ENCODE data around the gene BCHE.

Gene BCHE

DNA sequence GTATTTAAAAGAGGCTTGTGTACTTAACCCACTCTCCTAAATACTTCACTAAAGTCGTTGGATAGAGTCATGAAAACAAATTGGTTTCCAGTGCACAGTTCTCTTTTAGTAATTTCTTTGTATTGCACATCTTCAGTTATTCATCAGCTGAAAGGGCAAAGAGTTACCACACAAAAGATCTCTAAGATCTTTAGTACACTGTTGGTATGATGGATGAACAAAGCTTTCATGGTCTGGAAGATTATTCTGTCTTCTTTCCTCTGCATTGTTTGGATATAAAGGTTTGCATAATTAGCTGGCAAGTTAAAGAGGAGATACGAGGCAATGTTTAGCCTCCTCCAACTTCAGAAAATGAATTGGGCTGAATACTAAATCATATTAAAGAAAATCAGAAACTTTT lies 40.5 kb downstream of the BCHE start:
- no peak for DNase-seq (ENCODE audit: low spot score)
- in situ Hi-C loops (cut with MboI; ENCODE audit: low pct_unique_long_range_greater_than_20kb, low sequenced_read_pairs, unreplicated experiment) = no loop called here
- TF ChIP-seq, protein P1, sequence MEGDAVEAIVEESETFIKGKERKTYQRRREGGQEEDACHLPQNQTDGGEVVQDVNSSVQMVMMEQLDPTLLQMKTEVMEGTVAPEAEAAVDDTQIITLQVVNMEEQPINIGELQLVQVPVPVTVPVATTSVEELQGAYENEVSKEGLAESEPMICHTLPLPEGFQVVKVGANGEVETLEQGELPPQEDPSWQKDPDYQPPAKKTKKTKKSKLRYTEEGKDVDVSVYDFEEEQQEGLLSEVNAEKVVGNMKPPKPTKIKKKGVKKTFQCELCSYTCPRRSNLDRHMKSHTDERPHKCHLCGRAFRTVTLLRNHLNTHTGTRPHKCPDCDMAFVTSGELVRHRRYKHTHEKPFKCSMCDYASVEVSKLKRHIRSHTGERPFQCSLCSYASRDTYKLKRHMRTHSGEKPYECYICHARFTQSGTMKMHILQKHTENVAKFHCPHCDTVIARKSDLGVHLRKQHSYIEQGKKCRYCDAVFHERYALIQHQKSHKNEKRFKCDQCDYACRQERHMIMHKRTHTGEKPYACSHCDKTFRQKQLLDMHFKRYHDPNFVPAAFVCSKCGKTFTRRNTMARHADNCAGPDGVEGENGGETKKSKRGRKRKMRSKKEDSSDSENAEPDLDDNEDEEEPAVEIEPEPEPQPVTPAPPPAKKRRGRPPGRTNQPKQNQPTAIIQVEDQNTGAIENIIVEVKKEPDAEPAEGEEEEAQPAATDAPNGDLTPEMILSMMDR (IDR thresholded peaks at IDR 0.05; ENCODE audit: extremely low read depth, insufficient read depth, missing control alignments) = no peak

DNA sequence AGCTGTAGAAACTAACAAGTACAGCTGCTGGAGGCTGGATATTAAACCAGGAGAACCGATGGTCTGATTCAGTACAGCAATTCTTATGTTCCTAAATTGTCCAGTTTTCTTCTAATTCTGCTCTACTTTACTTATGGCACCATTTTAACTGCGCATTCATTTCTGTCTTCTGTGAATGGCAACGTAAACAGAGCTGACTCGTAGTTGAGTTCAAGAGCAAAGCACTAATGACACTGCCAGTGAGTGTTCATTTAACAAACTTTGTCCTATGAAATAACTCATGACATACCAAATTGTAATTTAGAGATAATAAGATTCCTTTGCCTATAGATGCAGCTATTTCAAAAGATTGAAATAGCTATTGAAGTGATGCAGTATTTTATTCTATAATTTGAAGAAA lies 48.7 kb downstream of the BCHE start:
- DNase-seq (ENCODE audit: low spot score) = no peak
- in situ Hi-C loops (cut with MboI; ENCODE audit: low pct_unique_long_range_greater_than_20kb, low sequenced_read_pairs, unreplicated experiment) = no loop called here
- TF ChIP-seq, protein P1 (IDR thresholded peaks at IDR 0.05; ENCODE audit: extremely low read depth, insufficient read depth, missing control alignments) = no peak

DNA sequence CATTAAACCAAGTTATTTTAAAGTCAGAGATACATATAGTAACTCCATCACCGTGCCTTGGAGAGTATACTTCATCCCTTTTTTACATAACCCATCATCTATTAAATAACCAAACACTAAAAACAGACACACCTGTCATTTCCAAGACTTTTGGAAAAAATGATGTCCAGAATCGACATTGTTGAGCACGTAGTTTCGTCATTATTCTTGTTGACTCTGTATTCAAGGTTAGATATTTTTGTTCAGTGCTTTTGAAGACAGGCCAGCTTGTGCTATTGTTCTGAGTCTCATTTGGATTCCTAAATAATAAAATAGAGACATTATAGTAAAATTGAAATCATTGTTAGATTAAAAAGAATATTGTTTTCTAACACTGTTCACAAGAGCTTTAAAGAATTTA lies 51.2 kb downstream of the BCHE start:
- no peak for DNase-seq (ENCODE audit: low spot score)
- in situ Hi-C loops (cut with MboI; ENCODE audit: low pct_unique_long_range_greater_than_20kb, low sequenced_read_pairs, unreplicated experiment) = no loop called here
- TF ChIP-seq, protein P1 (IDR thresholded peaks at IDR 0.05; ENCODE audit: extremely low read depth, insufficient read depth, missing control alignments) = no peak

- in situ Hi-C loops (cut with MboI; ENCODE audit: low pct_unique_long_range_greater_than_20kb, low sequenced_read_pairs, unreplicated experiment) = no loop called here
- TF ChIP-seq, protein P1 (IDR thresholded peaks at IDR 0.05; ENCODE audit: extremely low read depth, insufficient read depth, missing control alignments) = no peak
- DNase-seq (ENCODE audit: low spot score) = no peak
These were observed 52.9 kb downstream of the BCHE start for GRCh38 chr3:165784337-165784736.

DNA sequence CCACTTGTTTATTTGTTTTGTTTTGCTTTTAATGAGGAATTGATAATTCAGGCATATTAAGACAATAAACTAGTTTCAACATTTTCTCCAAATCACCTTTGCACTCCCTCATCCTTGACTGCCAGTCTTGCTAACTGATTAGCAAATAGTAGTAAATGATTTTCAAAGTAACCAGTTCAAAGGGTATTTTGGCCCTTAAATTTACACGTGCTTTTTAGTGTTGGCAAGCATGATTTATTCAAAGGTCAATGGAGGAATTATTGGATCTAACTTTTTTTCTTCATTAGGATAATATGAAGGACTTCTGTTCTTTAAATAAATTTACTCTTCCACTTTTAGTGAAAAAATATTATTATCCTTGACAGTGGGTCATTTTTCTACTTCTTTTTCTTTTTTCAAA lies 53.8 kb downstream of the BCHE start:
- TF ChIP-seq, protein P1 (IDR thresholded peaks at IDR 0.05; ENCODE audit: extremely low read depth, insufficient read depth, missing control alignments) = no peak
- no peak for DNase-seq (ENCODE audit: low spot score)
- in situ Hi-C loops (cut with MboI; ENCODE audit: low pct_unique_long_range_greater_than_20kb, low sequenced_read_pairs, unreplicated experiment) = no loop called here

DNA sequence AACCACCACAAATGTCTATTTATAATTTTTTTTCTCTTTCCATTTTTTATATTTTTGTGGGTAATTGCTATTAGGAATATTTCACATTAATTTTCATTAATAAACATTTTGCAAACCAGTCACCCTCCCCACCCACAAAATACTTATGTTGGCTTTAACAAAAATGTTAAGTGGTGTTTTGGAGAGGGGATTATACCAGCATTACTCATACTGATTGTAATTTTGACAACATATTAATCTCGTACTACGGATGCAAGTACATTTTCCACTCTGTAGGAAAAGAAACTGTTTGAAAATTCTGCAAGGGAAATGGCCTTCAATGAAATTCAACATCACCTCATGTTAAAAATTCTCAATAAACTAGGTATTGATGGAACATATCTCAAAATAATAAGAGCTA lies 58.3 kb downstream of the BCHE start:
- no peak for DNase-seq (ENCODE audit: low spot score)
- in situ Hi-C loops (cut with MboI; ENCODE audit: low pct_unique_long_range_greater_than_20kb, low sequenced_read_pairs, unreplicated experiment) = no loop called here
- TF ChIP-seq, protein P1 (IDR thresholded peaks at IDR 0.05; ENCODE audit: extremely low read depth, insufficient read depth, missing control alignments) = no peak

- in situ Hi-C loops (cut with MboI; ENCODE audit: low pct_unique_long_range_greater_than_20kb, low sequenced_read_pairs, unreplicated experiment) = no loop called here
- no peak for DNase-seq (ENCODE audit: low spot score)
- TF ChIP-seq, protein P1 (IDR thresholded peaks at IDR 0.05; ENCODE audit: extremely low read depth, insufficient read depth, missing control alignments) = no peak
These were observed 58.8 kb downstream of the BCHE start for GRCh38 chr3:165778456-165778855.
